H9 (cell line): ENCODE data around the gene SLC22A12. TPM values are rescaled to one million over a fixed set of nuclear protein-coding genes. Genes with fewer than 3 reads are reported as not detected.

Experiments used
- DNase-seq: peaks from one replicate; pipeline ENCODE4 v3.0.0-alpha.2; 2017
- H2AFZ ChIP-seq: one replicate; pipeline ENCODE4 v1.6.1; 2013; ENCODE audit warnings: mild to moderate bottlenecking, low read length, control low read depth, moderate library complexity
- H2AK5ac ChIP-seq: 2 replicates; pipeline ENCODE4 v1.6.1; 2013; ENCODE audit warnings: low read length, control low read depth, mixed read lengths; ENCODE audit not compliant: insufficient read length
- H2BK120ac ChIP-seq: one replicate; pipeline ENCODE4 v1.6.1; 2013; ENCODE audit warnings: low read depth, mild to moderate bottlenecking, low read length, control low read depth, inconsistent platforms; ENCODE audit not compliant: poor library complexity, severe bottlenecking
- H2BK12ac ChIP-seq: 2 replicates; pipeline ENCODE4 v1.6.1; 2013; ENCODE audit warnings: low read length, control low read depth, mixed read lengths, low read depth; ENCODE audit not compliant: insufficient read length
- H2BK15ac ChIP-seq: 2 replicates; pipeline ENCODE4 v1.6.1; 2013; ENCODE audit warnings: low read depth, low read length, control low read depth
- H2BK20ac ChIP-seq: one replicate; pipeline ENCODE4 v1.6.1; 2013; ENCODE audit warnings: low read depth, mild to moderate bottlenecking, low read length, control low read depth, inconsistent platforms; ENCODE audit not compliant: poor library complexity, severe bottlenecking
- H2BK5ac ChIP-seq: 2 replicates; pipeline ENCODE4 v1.6.1; 2013; ENCODE audit warnings: low read length, control low read depth, mixed read lengths; ENCODE audit not compliant: insufficient read length
- H3K14ac ChIP-seq: 2 replicates; pipeline ENCODE4 v1.6.1; 2013; ENCODE audit warnings: low read length, control low read depth; ENCODE audit not compliant: insufficient read depth
- H3K18ac ChIP-seq: 2 replicates; pipeline ENCODE4 v1.6.1; 2013; ENCODE audit warnings: low read depth, mild to moderate bottlenecking, mixed read lengths, low read length, control low read depth; ENCODE audit not compliant: insufficient read length
- H3K23ac ChIP-seq: 2 replicates; pipeline ENCODE4 v1.6.1; 2013; ENCODE audit warnings: low read length, control low read depth, mixed read lengths, low read depth; ENCODE audit not compliant: insufficient read length
- H3K23me2 ChIP-seq: 2 replicates; pipeline ENCODE4 v1.6.1; 2013; ENCODE audit warnings: low read depth, mild to moderate bottlenecking, mixed read lengths, low read length, control low read depth; ENCODE audit not compliant: insufficient read length, poor library complexity, severe bottlenecking
- H3K27ac ChIP-seq: 2 replicates; pipeline ENCODE4 v1.5.1; 2013; ENCODE audit warnings: low read length, control low read depth, mixed read lengths, low read depth; ENCODE audit not compliant: insufficient read length
- H3K27me3 ChIP-seq: 2 replicates; pipeline ENCODE4 v1.6.1; 2013; ENCODE audit warnings: low read length, control low read depth, inconsistent platforms; ENCODE audit not compliant: insufficient read depth
- H3K4ac ChIP-seq: 2 replicates; pipeline ENCODE4 v1.6.1; 2013; ENCODE audit warnings: low read depth, mild to moderate bottlenecking, control low read depth, inconsistent platforms, low read length, moderate library complexity
- H3K4me1 ChIP-seq: 2 replicates; pipeline ENCODE4 v1.6.1; 2013; ENCODE audit warnings: low read length, control low read depth, inconsistent platforms; ENCODE audit not compliant: insufficient read depth
- H3K4me2 ChIP-seq: 2 replicates; pipeline ENCODE4 v1.6.1; 2013; ENCODE audit warnings: low read length, control low read depth, mixed read lengths; ENCODE audit not compliant: insufficient read length, insufficient read depth
- H3K56ac ChIP-seq: 2 replicates; pipeline ENCODE4 v1.6.1; 2013; ENCODE audit warnings: low read depth, mild to moderate bottlenecking, mixed read lengths, low read length, control low read depth; ENCODE audit not compliant: insufficient read length
- H3K79me1 ChIP-seq: 2 replicates; pipeline ENCODE4 v1.6.1; 2013; ENCODE audit warnings: low read depth, mild to moderate bottlenecking, moderate library complexity, low read length, control low read depth, inconsistent platforms; ENCODE audit not compliant: insufficient read depth, poor library complexity, severe bottlenecking
- H3K79me2 ChIP-seq: 2 replicates; pipeline ENCODE4 v1.6.1; 2013; ENCODE audit warnings: low read length, control low read depth, inconsistent platforms; ENCODE audit not compliant: insufficient read depth
- H3K9ac ChIP-seq: 2 replicates; pipeline ENCODE4 v1.6.1; 2013; ENCODE audit warnings: low read length, control low read depth, mixed read lengths; ENCODE audit not compliant: insufficient read length; ENCODE audit errors: extremely low read depth
- H3K9me3 ChIP-seq: one replicate; pipeline ENCODE4 v1.6.1; 2013; ENCODE audit warnings: low read depth, low read length, inconsistent platforms; ENCODE audit not compliant: control insufficient read depth
- H3T11ph ChIP-seq: one replicate; pipeline ENCODE4 v1.6.1; 2013; ENCODE audit warnings: mild to moderate bottlenecking, low read length, control low read depth, inconsistent platforms
- H4K20me1 ChIP-seq: one replicate; pipeline ENCODE4 v1.6.1; 2013; ENCODE audit not compliant: control insufficient read depth, insufficient read length, insufficient read depth
- H4K5ac ChIP-seq: 2 replicates; pipeline ENCODE4 v1.6.1; 2013; ENCODE audit warnings: low read depth, mild to moderate bottlenecking, mixed read lengths, low read length, control low read depth; ENCODE audit not compliant: insufficient read length
- H4K8ac ChIP-seq: replicated peaks from 2 replicates; pipeline ENCODE4 v1.6.1; 2013; ENCODE audit warnings: low read length, control low read depth, mixed read lengths, low read depth; ENCODE audit not compliant: insufficient read length
- H4K91ac ChIP-seq: 2 replicates; pipeline ENCODE4 v1.6.1; 2013; ENCODE audit warnings: low read depth, mild to moderate bottlenecking, moderate library complexity, mixed read lengths, low read length, control low read depth; ENCODE audit not compliant: insufficient read length
- H3K27ac Mint-ChIP-seq, 3 experiments: 2 replicates in 2 of 3; 3 replicates in 1 of 3; pipeline ENCODE4 v1.8.0; 2020 to 2021; ENCODE audit warnings: mixed read lengths in 3 of 3, mild to moderate bottlenecking in 1 of 3, moderate library complexity in 1 of 3
- H3K27me3 Mint-ChIP-seq: 2 replicates; pipeline ENCODE4 v1.8.0; 2021; ENCODE audit warnings: low read depth, mild to moderate bottlenecking, moderate library complexity, mixed read lengths
- H3K36me3 Mint-ChIP-seq, 3 experiments: 2 replicates in 2 of 3; 3 replicates in 1 of 3; pipeline ENCODE4 v1.8.0; 2020 to 2021; ENCODE audit warnings: low read depth in 3 of 3, mixed read lengths in 3 of 3; ENCODE audit not compliant: insufficient read depth in 1 of 3
- H3K4me1 Mint-ChIP-seq, 2 experiments: 2 replicates each; pipeline ENCODE4 v1.8.0; 2020; ENCODE audit warnings: mixed read lengths in 2 of 2
- H3K4me3 Mint-ChIP-seq, 2 experiments: 2 replicates in 1 of 2; 3 replicates in 1 of 2; pipeline ENCODE4 v1.8.0; 2020 to 2021; ENCODE audit warnings: mild to moderate bottlenecking in 2 of 2, mixed read lengths in 2 of 2, moderate library complexity in 1 of 2
- H3K9me3 Mint-ChIP-seq, 2 experiments: 2 replicates in 1 of 2; 3 replicates in 1 of 2; pipeline ENCODE4 v1.8.0; 2020; ENCODE audit warnings: mild to moderate bottlenecking in 2 of 2, mixed read lengths in 2 of 2, moderate library complexity in 1 of 2
- WGBS: extraction: QIAGEN DNeasy Blood & Tissue Kit; methylation state at CpG from one replicate; pipeline ENCODE4 v1.1.7; 2013; ENCODE audit warnings: missing lambda C conversion rate, low lambda C conversion rate, mixed read lengths; ENCODE audit not compliant: insufficient read length; ENCODE audit errors: extremely low coverage; 5-methylcytosine and 5-hydroxymethylcytosine counted together
- total RNA-seq: library from RNA; stranded (reverse); gene quantifications from 2 replicates; pipeline ENCODE4 v1.2.1, GENCODE V29; 2021
- TF ChIP-seq, protein P1 (sequence below): fragments of 200-600 bp; sonication (generic); conservative IDR thresholded peaks from 3 replicates; pipeline ENCODE4 v1.8.0; 2021; ENCODE audit warnings: antibody characterized with exemption, mild to moderate bottlenecking

Gene SLC22A12
- total RNA-seq, 1 experiment from 2014 or later: not detected

- Histone ChIP-seq H3K4me2 (no peak overlapping the region), H2AK5ac (no peak overlapping the region), H3K27ac (no peak overlapping the region), H3K23me2 (no peaks in the 10 kb centered on the region), H4K5ac (no peak overlapping the region), H4K8ac (no peak overlapping the region), H2AFZ (no peak overlapping the region), H3K18ac (no peak overlapping the region), H4K91ac (no peak overlapping the region), H3K27me3 (no peaks in the 10 kb centered on the region), H3K79me1 (no peaks in the 10 kb centered on the region), H3K4ac (no peak overlapping the region), H3K9me3 (no peaks in the 10 kb centered on the region), H3K4me1 (no peaks in the 10 kb centered on the region), H3K79me2 (no peaks in the 10 kb centered on the region), H3K56ac (no peak overlapping the region), H3K14ac (no peak overlapping the region), H2BK15ac (no peak overlapping the region), H3K9ac (no peak overlapping the region), H2BK120ac (no peak overlapping the region), H2BK5ac (no peak overlapping the region), H2BK20ac (no peak overlapping the region), H2BK12ac (no peak overlapping the region), H3T11ph (no peak overlapping the region), H4K20me1 (no peaks in the 10 kb centered on the region), H3K23ac (no peak overlapping the region)
- no peaks in the 10 kb centered on the region for H3K4me1 Mint-ChIP-seq
- peaks cover 34% of the 10 kb centered on the region for H3K27me3 Mint-ChIP-seq
- WGBS: no CpG with 5 or more reads among the region's 15 CpGs
- TF ChIP-seq, protein P1, sequence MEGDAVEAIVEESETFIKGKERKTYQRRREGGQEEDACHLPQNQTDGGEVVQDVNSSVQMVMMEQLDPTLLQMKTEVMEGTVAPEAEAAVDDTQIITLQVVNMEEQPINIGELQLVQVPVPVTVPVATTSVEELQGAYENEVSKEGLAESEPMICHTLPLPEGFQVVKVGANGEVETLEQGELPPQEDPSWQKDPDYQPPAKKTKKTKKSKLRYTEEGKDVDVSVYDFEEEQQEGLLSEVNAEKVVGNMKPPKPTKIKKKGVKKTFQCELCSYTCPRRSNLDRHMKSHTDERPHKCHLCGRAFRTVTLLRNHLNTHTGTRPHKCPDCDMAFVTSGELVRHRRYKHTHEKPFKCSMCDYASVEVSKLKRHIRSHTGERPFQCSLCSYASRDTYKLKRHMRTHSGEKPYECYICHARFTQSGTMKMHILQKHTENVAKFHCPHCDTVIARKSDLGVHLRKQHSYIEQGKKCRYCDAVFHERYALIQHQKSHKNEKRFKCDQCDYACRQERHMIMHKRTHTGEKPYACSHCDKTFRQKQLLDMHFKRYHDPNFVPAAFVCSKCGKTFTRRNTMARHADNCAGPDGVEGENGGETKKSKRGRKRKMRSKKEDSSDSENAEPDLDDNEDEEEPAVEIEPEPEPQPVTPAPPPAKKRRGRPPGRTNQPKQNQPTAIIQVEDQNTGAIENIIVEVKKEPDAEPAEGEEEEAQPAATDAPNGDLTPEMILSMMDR: no peak
- no peaks in the 10 kb centered on the region; a peak in 1 of 7 replicates for H3K36me3 Mint-ChIP-seq
- H3K9me3 Mint-ChIP-seq: peaks cover 0 to 2% of the 10 kb centered on the region in 2 experiments; a peak in 2 of 5 replicates
- DNase-seq: no peak
- no peak overlapping the region for H3K4me3 Mint-ChIP-seq
- H3K27ac Mint-ChIP-seq: no peak overlapping the region
Measured at GRCh38 chr11:64545619-64546018, 45.4 kb upstream of the SLC22A12 start.
